H1 (cell line): ENCODE results near the gene DHX36.

Experiments
- ASH2L ChIP-seq: fragments of 200-600, 300-600 bp; sonication (generic); IDR thresholded peaks from one replicate; pipeline ENCODE4 v1.7.1; 2017; ENCODE audit warnings: low read length
- CREB1 ChIP-seq: IDR thresholded peaks from 2 replicates; pipeline ENCODE4 v1.6.1; 2012; ENCODE audit warnings: inconsistent platforms
- CTCF ChIP-seq, 3 experiments: IDR thresholded peaks; 1 replicate in 2 of 3; 2 replicates in 1 of 3; pipeline versions ENCODE4 v1.5.1 to v1.6.1; 2011; ENCODE audit warnings: low read length in 3 of 3, mild to moderate bottlenecking in 3 of 3, inconsistent platforms in 2 of 3, low read depth in 1 of 3, moderate library complexity in 1 of 3; ENCODE audit not compliant: insufficient read depth in 1 of 3; ENCODE audit errors: control extremely low read depth in 1 of 3
- HDAC6 ChIP-seq: IDR thresholded peaks from one replicate; pipeline ENCODE4 v1.7.1; 2012; ENCODE audit warnings: low read depth, mild to moderate bottlenecking, inconsistent platforms, low read length, moderate library complexity
- POLR2A ChIP-seq, 2 experiments: IDR thresholded peaks; 1 replicate in 1 of 2; 2 replicates in 1 of 2; pipeline ENCODE4 v1.6.1; 2011; ENCODE audit warnings: low read depth in 2 of 2, low read length in 2 of 2, mild to moderate bottlenecking in 2 of 2; ENCODE audit errors: control extremely low read depth in 1 of 2
- POLR2AphosphoS5 ChIP-seq: IDR thresholded peaks from 2 replicates; pipeline ENCODE4 v1.6.1; 2011; ENCODE audit warnings: low read depth, low read length
- SIRT6 ChIP-seq: IDR thresholded peaks from one replicate; pipeline ENCODE4 v1.7.1; 2012; ENCODE audit warnings: low read length, inconsistent platforms
- SRF ChIP-seq: IDR thresholded peaks from 2 replicates; pipeline ENCODE4 v1.6.1; 2011; ENCODE audit warnings: mild to moderate bottlenecking, low read depth, low read length, moderate library complexity

GRCh38 chr3:154356009-154356408 is 31.7 kb upstream of the DHX36 start:
- no peak for TF ChIP-seq POLR2A (IDR thresholded peaks at IDR 0.05; ENCODE audit: control extremely low read depth in 1 of 2, low read depth in 2 of 2, low read length in 2 of 2)
- no peak for TF ChIP-seq HDAC6
- TF ChIP-seq SIRT6: no peak
- no peak for TF ChIP-seq SRF
- TF ChIP-seq CTCF (IDR thresholded peaks at IDR 0.05; ENCODE audit: control extremely low read depth in 1 of 3, insufficient read depth in 1 of 3, low read depth in 1 of 3, low read length in 3 of 3): no peak
- no peak for TF ChIP-seq ASH2L
- no peak for TF ChIP-seq POLR2AphosphoS5
- no peak for TF ChIP-seq CREB1
